CD4-positive, alpha-beta T cell treated with Interleukin-17A for 1 hour (primary cell): ENCODE results near the gene TMEM154.

Experiments used
- DNase-seq: peaks from one replicate; pipeline ENCODE4 v3.0.0-alpha.2; 2020

Gene TMEM154

DNA sequence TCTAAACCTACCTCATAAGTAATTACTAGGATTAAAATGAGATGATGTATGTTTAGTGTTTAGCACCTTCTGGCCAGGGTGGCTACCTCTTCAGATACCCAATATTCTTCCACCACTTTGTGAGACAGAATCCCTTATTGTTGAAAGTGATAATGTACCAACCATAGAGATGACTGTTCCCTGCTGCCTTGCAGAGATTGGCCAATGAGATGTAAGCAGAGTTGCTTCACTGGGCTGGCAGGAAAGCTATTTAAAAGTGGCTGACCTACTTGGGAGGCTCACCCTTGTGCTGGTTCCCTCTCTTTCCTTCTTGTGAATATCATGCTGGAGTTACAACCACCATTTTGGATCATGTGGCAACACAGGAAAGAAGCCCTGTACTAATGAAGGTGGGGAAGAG lies 58.9 kb downstream of the TMEM154 start:
- DNase-seq: no peak

- DNase-seq: no peak
Measured at GRCh38 chr4:152620218-152620617, 59.6 kb downstream of the TMEM154 start.

GRCh38 chr4:152619556-152619955 lies 60.2 kb downstream of the TMEM154 start:
- no peak for DNase-seq

DNA sequence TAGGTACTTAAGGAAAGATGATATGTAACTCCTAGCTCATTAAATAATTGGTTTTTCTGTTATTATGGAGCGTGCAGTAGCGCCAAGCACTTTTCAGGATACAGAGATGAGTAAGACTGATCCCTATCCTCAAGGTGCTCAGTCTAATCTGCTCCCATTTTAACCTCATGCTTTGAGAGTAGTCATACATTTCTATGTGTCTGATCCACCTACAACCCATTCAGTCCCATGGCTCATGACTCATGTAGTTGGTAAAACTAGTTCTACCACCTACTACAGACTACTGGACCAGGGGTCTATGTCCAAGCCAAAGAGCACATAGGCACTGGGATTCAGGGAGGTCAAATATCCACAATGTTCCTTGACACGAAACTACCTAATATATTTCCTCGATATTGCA lies 60.8 kb downstream of the TMEM154 start:
- no peak for DNase-seq

DNA sequence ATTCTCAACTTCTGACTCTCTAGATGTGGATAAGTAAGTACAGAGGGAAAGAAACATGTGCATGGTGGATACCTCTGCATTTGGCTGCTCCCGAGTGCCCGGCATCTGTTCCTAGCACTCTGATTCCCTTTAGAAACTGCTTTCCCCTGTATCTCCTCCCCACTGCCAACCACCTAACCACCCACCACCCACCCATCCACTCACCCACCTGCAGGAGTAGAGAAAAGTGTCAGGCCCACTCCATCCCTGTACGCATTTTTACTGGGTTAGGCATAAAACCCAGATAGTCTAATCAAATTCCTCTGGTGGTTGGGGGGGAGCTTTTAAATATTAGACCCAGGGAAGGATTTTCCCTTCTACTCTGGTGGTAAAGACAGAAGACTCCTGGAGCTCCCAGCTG lies 63.0 kb downstream of the TMEM154 start:
- no peak for DNase-seq

GRCh38 chr4:152613841-152614721 lies 65.7 kb downstream of the TMEM154 start:
- DNase-seq: no peak

DNA sequence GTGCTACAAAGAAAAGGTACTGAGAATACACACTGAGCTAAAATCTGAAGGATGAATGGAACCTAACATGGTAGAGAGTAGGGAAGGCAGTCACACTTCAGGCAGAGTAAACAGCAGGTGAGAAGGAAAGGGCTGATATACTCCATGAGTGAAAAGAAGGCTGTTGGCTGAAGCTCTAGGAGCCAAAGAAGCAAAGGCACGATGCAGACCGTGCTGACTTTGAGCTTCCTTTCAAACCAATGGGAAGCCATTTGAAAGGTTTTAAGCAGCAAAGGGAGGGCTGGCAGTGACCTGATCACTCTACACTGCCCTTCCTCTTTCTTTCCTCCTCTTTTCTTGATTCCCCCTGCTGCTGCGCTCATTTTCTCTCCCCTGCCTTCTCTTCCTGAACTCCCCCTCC lies 66.4 kb downstream of the TMEM154 start:
- DNase-seq: no peak

DNA sequence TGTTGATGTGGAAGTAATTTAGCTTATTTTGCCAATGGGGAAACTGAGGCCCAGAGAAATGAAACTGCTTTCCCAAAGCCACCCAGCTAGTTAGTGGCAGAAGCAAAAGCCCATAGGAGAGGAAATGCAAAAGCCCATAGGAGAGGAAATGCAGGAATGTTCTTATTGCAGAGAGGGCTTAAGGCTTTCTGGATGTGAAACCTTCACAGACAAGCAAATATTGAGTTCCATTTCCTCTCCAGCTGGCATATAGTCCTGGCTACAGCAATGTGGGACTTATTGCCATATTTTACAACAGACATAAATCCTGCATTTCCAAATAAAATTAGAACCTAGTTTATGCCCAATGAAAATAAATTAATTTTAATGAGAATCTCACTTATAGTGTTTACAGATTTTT lies 69.7 kb downstream of the TMEM154 start:
- DNase-seq: no peak

GRCh38 chr4:152609481-152609880 lies 70.3 kb downstream of the TMEM154 start:
- no peak for DNase-seq

DNA sequence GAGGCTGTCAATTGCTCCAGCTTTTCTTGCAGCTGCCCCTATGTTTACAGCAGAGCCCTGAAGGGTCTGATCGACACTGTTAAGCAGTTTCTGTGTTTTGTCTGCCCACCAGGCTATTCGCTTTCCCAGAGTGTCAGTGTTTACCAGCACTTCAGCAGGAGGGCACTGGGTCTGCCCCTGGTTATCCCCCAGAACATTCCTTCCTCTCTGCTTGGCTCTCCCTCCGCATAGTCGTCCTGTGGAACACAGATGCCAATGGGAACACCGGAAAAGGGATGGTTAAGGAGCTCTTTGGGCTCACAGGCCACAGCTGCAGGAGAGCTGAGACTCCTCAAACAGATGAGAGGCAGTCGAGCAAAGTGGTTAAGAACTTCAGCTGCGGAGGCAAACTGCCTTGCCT lies 72.6 kb downstream of the TMEM154 start:
- DNase-seq: no peak

GRCh38 chr4:152606753-152607152 lies 73.0 kb downstream of the TMEM154 start:
- peak; percentile 36 for DNase-seq

DNA sequence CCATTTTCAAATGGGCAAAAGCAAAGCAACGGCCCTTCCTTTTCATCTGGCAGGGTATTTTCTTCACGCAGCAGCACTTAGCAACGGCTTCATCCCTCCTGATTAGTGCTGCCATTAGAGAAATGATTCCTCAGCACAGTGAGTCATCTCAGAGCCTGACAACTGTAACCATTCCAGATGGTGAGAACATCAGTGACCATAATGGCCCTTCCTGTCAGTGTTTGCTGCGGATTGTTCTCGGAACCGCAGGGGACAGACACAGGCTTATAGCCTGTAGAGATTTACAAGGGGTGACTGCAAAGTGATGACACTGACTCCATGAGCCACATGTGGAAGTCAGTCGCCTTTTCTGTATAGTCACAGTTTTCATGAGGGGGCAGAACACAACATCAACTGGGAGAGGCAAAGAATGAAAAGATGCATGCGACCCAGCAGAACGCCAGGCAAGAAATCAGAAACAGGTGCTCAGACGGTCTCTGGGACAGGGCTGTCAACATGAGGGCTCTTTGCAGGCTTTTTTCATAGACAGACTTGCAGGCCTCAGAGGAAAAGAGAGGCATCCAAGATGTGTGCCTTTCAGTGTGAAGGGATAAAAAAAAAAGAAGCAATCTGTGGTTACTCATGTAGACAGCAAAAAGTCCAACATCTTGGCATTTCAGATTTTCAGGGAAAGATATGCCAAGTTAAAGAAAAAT lies 74.0 kb downstream of the TMEM154 start:
- DNase-seq: no peak

DNA sequence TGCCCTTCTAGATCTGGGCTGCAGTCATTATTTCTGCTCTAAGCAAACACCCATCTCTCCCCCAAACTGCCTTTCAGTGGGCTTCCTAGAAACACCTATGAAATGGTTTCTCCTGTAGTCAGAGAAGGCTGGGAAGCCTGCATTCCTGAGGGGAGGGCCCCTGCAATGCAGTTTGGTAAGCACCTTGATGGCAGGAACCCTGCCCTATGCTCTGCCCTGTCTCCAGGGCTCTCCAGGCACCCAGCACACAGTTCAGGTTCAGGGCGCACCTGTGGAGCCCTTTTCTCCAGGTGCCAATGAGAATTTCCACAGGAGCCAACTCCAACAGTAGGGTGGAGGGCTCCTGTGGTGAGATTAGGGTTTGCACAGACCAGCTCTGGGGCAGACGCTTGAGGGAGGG lies 74.8 kb downstream of the TMEM154 start:
- no peak for DNase-seq

GRCh38 chr4:152601156-152601555 lies 78.6 kb downstream of the TMEM154 start:
- DNase-seq: no peak

- DNase-seq: no peak
Measured at GRCh38 chr4:152599636-152600035, 80.2 kb downstream of the TMEM154 start.

DNA sequence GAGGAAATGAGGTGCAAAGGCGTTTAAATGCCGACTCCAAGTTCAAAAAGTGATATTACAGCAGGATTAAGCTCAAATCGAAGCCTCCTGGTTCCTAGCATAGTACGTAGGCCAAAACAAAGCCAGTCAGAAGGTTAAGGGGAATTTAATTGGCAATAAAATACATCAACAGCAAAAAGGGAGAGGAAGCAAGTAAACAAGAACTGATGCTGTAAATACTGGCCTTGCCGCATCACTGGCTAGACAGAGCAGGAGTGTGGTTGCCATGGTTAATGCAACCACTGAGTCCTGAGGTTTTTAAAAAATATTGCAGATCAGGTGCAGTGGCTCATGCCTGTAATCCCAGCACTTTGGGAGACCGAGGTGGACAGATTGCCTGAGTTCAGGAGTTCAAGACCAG lies 80.7 kb downstream of the TMEM154 start:
- DNase-seq: no peak

GRCh38 chr4:152598454-152598853 lies 81.3 kb downstream of the TMEM154 start:
- DNase-seq: no peak

DNA sequence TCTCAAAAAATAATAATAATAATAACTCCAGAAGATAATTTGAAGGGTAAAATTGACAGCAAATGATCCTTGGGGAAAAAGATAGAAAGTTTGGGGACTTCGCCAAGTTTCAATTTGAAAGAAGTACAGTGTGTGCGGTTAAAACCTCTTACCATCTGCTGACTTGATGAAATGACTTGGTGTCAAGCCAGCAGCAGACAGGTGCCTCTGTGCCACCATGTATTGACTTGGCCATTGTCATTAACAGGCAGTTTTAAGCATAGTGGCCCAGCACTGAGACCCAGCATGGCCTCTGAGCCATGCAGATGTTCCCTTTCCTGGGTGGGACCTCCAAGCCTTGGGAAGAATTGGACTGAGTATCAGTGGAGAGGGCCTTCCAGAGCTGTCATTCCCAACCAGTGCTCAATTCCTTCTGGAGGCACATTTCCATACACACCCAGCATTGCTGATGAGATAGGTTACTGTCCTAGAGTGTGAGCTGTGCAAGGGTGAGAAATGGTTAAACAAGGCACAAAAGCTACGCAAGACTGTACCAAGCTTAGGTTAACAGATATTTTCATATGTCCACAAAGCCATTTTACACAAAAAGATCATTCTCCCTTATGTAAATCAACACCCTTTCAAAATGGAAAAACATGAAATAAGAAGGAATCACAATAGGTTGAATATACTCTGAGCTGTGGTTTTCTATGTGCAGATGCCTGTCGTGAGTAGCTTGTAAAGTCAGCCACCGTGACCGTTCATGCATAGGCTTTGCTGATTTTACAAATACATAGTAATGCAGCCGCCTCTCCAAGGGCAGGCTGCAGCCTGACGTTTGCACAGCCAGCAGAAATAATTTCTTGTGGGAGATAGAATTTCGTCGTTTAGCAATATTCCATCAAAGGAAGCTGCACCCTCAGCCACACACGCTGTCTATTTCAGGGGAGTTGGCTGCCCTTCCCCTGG lies 84.5 kb downstream of the TMEM154 start:
- DNase-seq: no peak

DNA sequence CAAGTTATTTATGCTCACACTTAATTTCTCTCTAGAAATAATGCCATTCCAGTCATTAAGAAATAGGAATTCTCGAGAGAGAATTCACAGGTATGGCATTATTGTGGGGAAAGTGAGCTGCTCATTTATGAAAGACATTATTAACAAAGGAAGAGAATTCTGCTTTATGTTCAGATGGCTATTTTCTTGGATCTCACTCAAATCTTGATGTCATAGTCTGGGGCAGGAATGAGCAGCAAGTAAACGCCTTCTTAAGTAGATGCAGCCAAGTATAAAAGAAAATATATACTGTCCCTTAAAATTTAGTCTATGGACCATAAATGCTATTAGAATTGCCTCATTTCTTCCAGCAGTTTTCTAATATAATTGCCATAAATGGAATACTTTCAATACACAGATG lies 85.7 kb downstream of the TMEM154 start:
- no peak for DNase-seq

- DNase-seq: no peak
Measured at GRCh38 chr4:152591876-152592275, 87.9 kb downstream of the TMEM154 start.

DNA sequence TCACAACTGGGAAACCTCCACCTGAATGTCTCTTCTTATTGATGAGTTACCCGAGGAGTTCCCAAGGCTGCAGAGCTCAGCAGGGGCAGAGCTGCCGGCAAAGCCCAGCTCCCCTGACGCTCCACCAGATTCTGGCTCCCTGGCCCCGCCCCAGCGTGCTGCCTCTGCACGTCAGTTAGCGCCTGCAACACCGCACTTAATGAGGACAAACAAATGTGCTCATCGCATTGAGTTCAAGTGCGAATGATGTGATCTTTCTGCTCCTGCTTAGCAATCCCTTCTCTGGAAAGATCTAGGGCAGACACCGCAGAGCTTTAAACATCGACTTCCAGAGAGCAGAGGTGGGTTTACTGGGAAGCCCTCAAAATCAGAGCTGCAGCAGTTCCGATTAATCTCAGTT lies 88.4 kb downstream of the TMEM154 start:
- peak; percentile 16 for DNase-seq

DNA sequence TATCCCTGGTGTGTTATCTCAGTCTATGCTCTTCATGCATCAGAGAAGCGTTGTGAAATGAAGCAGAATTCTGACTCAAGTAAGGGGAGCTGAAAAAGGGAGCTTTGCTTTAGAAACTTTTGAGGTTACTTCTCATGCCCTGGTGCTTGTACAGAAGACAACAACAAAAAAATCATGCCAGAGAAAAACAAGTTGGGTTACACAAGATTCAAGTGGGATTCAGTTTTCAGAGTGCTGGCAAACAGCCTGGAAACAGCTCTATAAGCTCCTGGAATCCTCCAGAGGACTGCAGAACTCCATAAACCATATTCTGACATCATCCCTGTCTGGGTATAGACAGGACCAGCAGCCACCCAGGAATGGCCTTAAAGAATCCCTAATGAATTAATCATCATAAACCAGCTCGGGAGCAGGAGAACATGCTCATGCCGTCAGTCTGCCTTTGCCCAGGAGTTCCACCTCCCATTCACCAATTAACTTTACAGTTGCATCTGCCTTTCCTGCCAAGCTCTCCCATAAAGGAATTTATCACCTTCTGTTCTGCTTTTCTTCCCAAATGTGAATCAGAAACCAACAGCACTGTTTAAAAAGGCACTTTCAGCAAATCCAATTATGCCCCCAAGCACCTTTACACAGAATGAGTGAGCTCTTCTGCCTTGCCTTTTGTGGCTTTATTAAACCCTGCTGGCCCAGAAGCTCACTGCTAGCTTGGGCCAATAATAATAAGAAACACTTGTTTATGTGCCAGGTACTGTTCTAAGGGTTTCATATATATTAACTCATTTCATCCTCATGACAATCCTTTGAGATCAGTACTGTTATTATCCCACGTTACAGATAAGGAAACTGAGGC lies 89.4 kb downstream of the TMEM154 start:
- DNase-seq: no peak
